IMR-90 (cell line): ENCODE data around the gene ITGB1. TPM values are rescaled to one million over a fixed set of nuclear protein-coding genes. Genes with fewer than 3 reads are reported as not detected.

Experiments used
- ATAC-seq: fragments of 200-7000 bp; cut with Tn5 transposase; 2 replicates; pipeline ENCODE4 v1.9.1; 2020; ENCODE audit warnings: low read depth, mild to moderate bottlenecking, moderate library complexity
- BruUV-seq: library from RNA; stranded (reverse); fragments of 400-500 nt; replicated peaks from 2 replicates; lab custom pipeline; 2021; lab: Mats Ljungman, UMichigan
- CTCF ChIA-PET: fragments of 300-600 bp; formaldehyde crosslinking; extraction: SDS; loops from one replicate; lab custom pipeline; 2021; ENCODE audit warnings: antibody characterized with exemption; lab: Yijun Ruan, JAX
- POLR2A ChIA-PET: fragments of 300-600 bp; sonication (Branson Sonifier 250); formaldehyde crosslinking; loops from one replicate; lab custom pipeline; 2022; ENCODE audit warnings: antibody characterized with exemption; ENCODE audit not compliant: unreplicated experiment; lab: Charles Lee
- DNase-seq: peaks from one replicate; pipeline ENCODE4 v3.0.0; 2013
- H2AFZ ChIP-seq: replicated peaks from 2 replicates; pipeline ENCODE3; 2013; ENCODE audit warnings: low read length, mild to moderate bottlenecking; ENCODE audit not compliant: poor library complexity
- H2AK5ac ChIP-seq: 2 replicates; pipeline ENCODE4 v1.6.1; 2013; ENCODE audit warnings: low read depth, low read length, inconsistent platforms
- H2AK9ac ChIP-seq: replicated peaks from 2 replicates; pipeline ENCODE3; 2013; ENCODE audit warnings: mild to moderate bottlenecking, low read depth, low read length, moderate library complexity; ENCODE audit not compliant: poor library complexity
- H2BK120ac ChIP-seq: 2 replicates; pipeline ENCODE4 v1.6.1; 2013; ENCODE audit warnings: low read depth, low read length, inconsistent platforms
- H2BK15ac ChIP-seq: 3 replicates; pipeline ENCODE4 v1.6.1; 2013; ENCODE audit warnings: low read depth, low read length, inconsistent platforms
- H2BK20ac ChIP-seq: 2 replicates; pipeline ENCODE4 v1.6.1; 2013; ENCODE audit warnings: low read depth, mild to moderate bottlenecking, inconsistent platforms, low read length, moderate library complexity
- H2BK5ac ChIP-seq: 2 replicates; pipeline ENCODE4 v1.6.1; 2013; ENCODE audit warnings: mild to moderate bottlenecking, low read depth, low read length, inconsistent platforms; ENCODE audit not compliant: poor library complexity, severe bottlenecking
- H3K14ac ChIP-seq: replicated peaks from 2 replicates; pipeline ENCODE4 v1.6.1; 2013; ENCODE audit warnings: low read depth, low read length, inconsistent platforms
- H3K18ac ChIP-seq: 2 replicates; pipeline ENCODE4 v1.6.1; 2013; ENCODE audit warnings: low read depth, low read length, control low read depth
- H3K23ac ChIP-seq: 2 replicates; pipeline ENCODE4 v1.6.1; 2013; ENCODE audit warnings: low read depth, low read length, inconsistent platforms
- H3K27ac ChIP-seq: 2 replicates; pipeline ENCODE4 v1.5.1; 2013; ENCODE audit warnings: mild to moderate bottlenecking, control low read depth, low read length; ENCODE audit not compliant: insufficient read depth
- H3K27me3 ChIP-seq: 2 replicates; pipeline ENCODE4 v1.6.1; 2013; ENCODE audit warnings: low read length; ENCODE audit not compliant: control insufficient read depth, insufficient read depth
- H3K36me3 ChIP-seq: 2 replicates; pipeline ENCODE4 v1.6.1; 2013; ENCODE audit warnings: low read length, mixed read lengths; ENCODE audit not compliant: control insufficient read depth, insufficient read depth
- H3K4ac ChIP-seq: 2 replicates; pipeline ENCODE4 v1.6.1; 2013; ENCODE audit warnings: low read depth, low read length, inconsistent platforms
- H3K4me1 ChIP-seq: 2 replicates; pipeline ENCODE4 v1.6.1; 2013; ENCODE audit warnings: low read length, mixed read lengths; ENCODE audit not compliant: control insufficient read depth, insufficient read depth
- H3K4me2 ChIP-seq: 2 replicates; pipeline ENCODE4 v1.6.1; 2013; ENCODE audit warnings: low read depth, mild to moderate bottlenecking, control low read depth, low read length, moderate library complexity
- H3K4me3 ChIP-seq: 2 replicates; pipeline ENCODE4 v1.5.1; 2013; ENCODE audit warnings: low read depth, mild to moderate bottlenecking, control low read depth, low read length, moderate library complexity; ENCODE audit not compliant: insufficient read depth
- H3K56ac ChIP-seq: 2 replicates; pipeline ENCODE4 v1.6.1; 2013; ENCODE audit warnings: low read length, inconsistent platforms; ENCODE audit not compliant: insufficient read depth; ENCODE audit errors: extremely low read depth
- H3K79me1 ChIP-seq, 2 experiments: 2 replicates each; pipeline ENCODE4 v1.6.1; 2013; ENCODE audit warnings: low read length in 2 of 2, inconsistent platforms in 1 of 2, low read depth in 1 of 2
- H3K9ac ChIP-seq: 2 replicates; pipeline ENCODE4 v1.6.1; 2013; ENCODE audit warnings: low read depth, low read length, control low read depth
- H3K9me1 ChIP-seq: 2 replicates; pipeline ENCODE4 v1.6.1; 2013; ENCODE audit warnings: low read length, inconsistent platforms; ENCODE audit not compliant: insufficient read depth
- H3K9me3 ChIP-seq: 2 replicates; pipeline ENCODE4 v1.6.1; 2013; ENCODE audit warnings: low read length; ENCODE audit not compliant: control insufficient read depth, insufficient read depth
- H4K20me1 ChIP-seq: 2 replicates; pipeline ENCODE4 v1.6.1; 2013; ENCODE audit warnings: low read length, inconsistent platforms; ENCODE audit not compliant: insufficient read depth
- H4K5ac ChIP-seq: 2 replicates; pipeline ENCODE4 v1.6.1; 2013; ENCODE audit warnings: mild to moderate bottlenecking, low read depth, low read length, control low read depth
- H4K8ac ChIP-seq, 2 experiments: 2 replicates each; pipeline ENCODE4 v1.6.1; 2013; ENCODE audit warnings: low read depth in 2 of 2, low read length in 2 of 2, control low read depth in 1 of 2, inconsistent platforms in 1 of 2
- H4K91ac ChIP-seq: 2 replicates; pipeline ENCODE4 v1.6.1; 2013; ENCODE audit warnings: low read depth, low read length, inconsistent platforms; ENCODE audit not compliant: insufficient read depth
- BHLHE40 ChIP-seq: fragments of 150-350 bp; IDR thresholded peaks from 2 replicates; pipeline ENCODE4 v1.6.1; 2016; ENCODE audit warnings: mild to moderate bottlenecking, low read depth, low read length
- FOS ChIP-seq: fragments of 150-350 bp; IDR thresholded peaks from 2 replicates; pipeline ENCODE4 v1.6.1; 2016; ENCODE audit warnings: low read depth, low read length
- MAFK ChIP-seq: IDR thresholded peaks from 2 replicates; pipeline ENCODE4 v1.6.1; 2012; ENCODE audit warnings: low read depth, low read length, improper control_type of control experiment
- MAZ ChIP-seq: IDR thresholded peaks from 2 replicates; pipeline ENCODE4 v1.6.1; 2012; ENCODE audit warnings: low read depth, mild to moderate bottlenecking, low read length, improper control_type of control experiment, moderate library complexity, borderline replicate concordance
- NFE2L2 ChIP-seq: fragments of 150-350 bp; IDR thresholded peaks from 2 replicates; pipeline ENCODE4 v1.6.1; 2016; ENCODE audit warnings: low read depth, mild to moderate bottlenecking, low read length
- POLR2A ChIP-seq: IDR thresholded peaks from 2 replicates; pipeline ENCODE4 v1.6.1; 2012; ENCODE audit warnings: mild to moderate bottlenecking, low read depth, low read length
- RAD21 ChIP-seq: IDR thresholded peaks from 2 replicates; pipeline ENCODE4 v1.6.1; 2012; ENCODE audit warnings: low read length, improper control_type of control experiment
- RCOR1 ChIP-seq: IDR thresholded peaks from 2 replicates; pipeline ENCODE4 v1.6.1; 2012; ENCODE audit warnings: mild to moderate bottlenecking, low read length, improper control_type of control experiment; ENCODE audit not compliant: insufficient replicate concordance
- SMC3 ChIP-seq: fragments of 150-350 bp; IDR thresholded peaks from 2 replicates; pipeline ENCODE4 v1.6.1; 2016; ENCODE audit warnings: low read depth, mild to moderate bottlenecking, antibody characterized with exemption, low read length, moderate library complexity
- WGBS, 2 experiments: methylation state at CpG; one replicate each; pipeline versions ENCODE4 v1.1.5 to v1.1.7; 2013; ENCODE audit warnings: missing lambda C conversion rate in 2 of 2; ENCODE audit not compliant: insufficient read length in 1 of 2; ENCODE audit errors: extremely low coverage in 2 of 2; 5-methylcytosine and 5-hydroxymethylcytosine counted together
- dilution Hi-C: fragments of 300-500 bp; cut with HindIII; formaldehyde crosslinking; loops from one replicate; pipeline ENCODE4 v1.14.3; 2018; ENCODE audit warnings: low sequenced_read_pairs; ENCODE audit not compliant: unreplicated experiment
- in situ Hi-C: fragments of 300-500 bp; cut with MboI; formaldehyde crosslinking; loops from 3 replicates; pipeline ENCODE4 v1.14.3; 2019; ENCODE audit warnings: low sequenced_read_pairs, inconsistent platforms, mixed read lengths
- intact Hi-C: fragments of 100-400 bp; cut with micrococcal nuclease; formaldehyde crosslinking; loops from 2 replicates; pipeline ENCODE4 v1.10.0; 2022
- polyA plus RNA-seq, 3 experiments: library from polyadenylated mRNA; depleted of rRNA; stranded (reverse); fragments of >200 nt; gene quantifications; 2 replicates each; pipeline ENCODE4 v1.2.3, GENCODE V29; 2012; ENCODE audit warnings: low replicate concordance in 1 of 3
- total RNA-seq: library from RNA; depleted of rRNA; stranded (reverse); fragments of >200 nt; gene quantifications from 2 replicates; pipeline ENCODE4 v1.2.3, GENCODE V29; 2012
- TF ChIP-seq, protein P1 (sequence below): fragments of 150-350 bp; IDR thresholded peaks from 2 replicates; pipeline ENCODE4 v1.6.1; 2017; ENCODE audit warnings: mild to moderate bottlenecking, antibody characterized with exemption, low read length, low read depth
- TF ChIP-seq, protein P2 (sequence below): conservative IDR thresholded peaks from 2 replicates; pipeline ENCODE4 v1.5.1; 2012; ENCODE audit warnings: mild to moderate bottlenecking, low read depth, low read length, improper control_type of control experiment
- TF ChIP-seq, protein P3 (sequence below): fragments of 150-350 bp; IDR thresholded peaks from 2 replicates; pipeline ENCODE4 v1.6.1; 2016; ENCODE audit warnings: low read depth, mild to moderate bottlenecking, low read length, moderate library complexity, borderline replicate concordance

ITGB1 gene
- total and polyA plus RNA-seq, 2 of the 4 experiments (the other 2 are of a cell fraction) = 1,331 to 2,066 TPM

DNA sequence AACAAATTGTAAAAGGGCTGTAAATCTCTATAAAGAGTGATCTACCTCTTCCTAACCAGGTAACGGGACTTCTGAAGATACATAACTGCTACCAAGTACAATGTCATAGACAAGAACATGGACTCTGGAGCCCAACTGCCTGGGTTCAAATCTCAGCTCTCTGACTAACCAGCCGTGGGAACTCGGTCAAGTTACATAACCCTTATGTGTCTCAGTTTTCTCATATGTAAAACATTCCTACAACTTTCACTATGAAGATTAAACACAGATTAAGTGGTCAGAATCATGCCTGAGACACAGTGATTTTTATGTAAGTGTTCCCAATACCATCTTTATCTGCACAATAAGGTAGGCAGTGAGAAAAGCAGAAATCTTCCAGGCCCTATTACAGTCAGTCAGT, 52.6 kb downstream of the ITGB1 start:
- Histone ChIP-seq H2BK20ac (no peak overlapping the region), H3K9me1 (peaks cover 5% of the 10 kb centered on the region; the same call in 1 of the 2 replicates), H3K27ac (no peak overlapping the region), H3K9me3 (no peaks in the 10 kb centered on the region), H2AFZ (no peak overlapping the region), H2BK120ac (no peak overlapping the region), H2AK5ac (no peak overlapping the region), H3K4ac (no peak overlapping the region), H3K27me3 (no peaks in the 10 kb centered on the region), H4K20me1 (peaks cover 21% of the 10 kb centered on the region; the same call in 1 of the 2 replicates), H3K18ac (no peak overlapping the region), H3K79me1 (peaks cover 34 to 46% of the 10 kb centered on the region in 2 experiments), H3K4me2 (no peak overlapping the region), H3K4me3 (no peak overlapping the region), H3K14ac (no peak overlapping the region), H2BK5ac (peak overlapping the region; percentile 20), H3K4me1 (no peaks in the 10 kb centered on the region), H3K56ac (no peak overlapping the region), H4K91ac (no peak overlapping the region), H4K8ac (peak overlapping the region in 1 of 2 experiments; percentile 48; a peak in 1 of 4 replicates), H3K36me3 (peaks cover 40% of the 10 kb centered on the region), H3K23ac (peak overlapping the region; percentile 65; the same call in 1 of the 2 replicates), H2BK15ac (no peak overlapping the region), H4K5ac (peak overlapping the region; percentile 58; the same call in 1 of the 2 replicates), H2AK9ac (no peak overlapping the region), H3K9ac (no peak overlapping the region)
- no TSS peak for BruUV-seq
- POLR2A ChIA-PET = no interaction called here
- intact Hi-C loops (no loop called here), dilution Hi-C loops (no loop called here), in situ Hi-C loops (no loop called here)
- TF ChIP-seq RAD21 (no peak), MAFK (no peak), MAZ (no peak), POLR2A (no peak), BHLHE40 (no peak), SMC3 (no peak), RCOR1 (no peak), NFE2L2 (no peak), FOS (no peak)
- TF ChIP-seq, protein P1, sequence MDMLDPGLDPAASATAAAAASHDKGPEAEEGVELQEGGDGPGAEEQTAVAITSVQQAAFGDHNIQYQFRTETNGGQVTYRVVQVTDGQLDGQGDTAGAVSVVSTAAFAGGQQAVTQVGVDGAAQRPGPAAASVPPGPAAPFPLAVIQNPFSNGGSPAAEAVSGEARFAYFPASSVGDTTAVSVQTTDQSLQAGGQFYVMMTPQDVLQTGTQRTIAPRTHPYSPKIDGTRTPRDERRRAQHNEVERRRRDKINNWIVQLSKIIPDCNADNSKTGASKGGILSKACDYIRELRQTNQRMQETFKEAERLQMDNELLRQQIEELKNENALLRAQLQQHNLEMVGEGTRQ = no peak
- TF ChIP-seq, protein P2, sequence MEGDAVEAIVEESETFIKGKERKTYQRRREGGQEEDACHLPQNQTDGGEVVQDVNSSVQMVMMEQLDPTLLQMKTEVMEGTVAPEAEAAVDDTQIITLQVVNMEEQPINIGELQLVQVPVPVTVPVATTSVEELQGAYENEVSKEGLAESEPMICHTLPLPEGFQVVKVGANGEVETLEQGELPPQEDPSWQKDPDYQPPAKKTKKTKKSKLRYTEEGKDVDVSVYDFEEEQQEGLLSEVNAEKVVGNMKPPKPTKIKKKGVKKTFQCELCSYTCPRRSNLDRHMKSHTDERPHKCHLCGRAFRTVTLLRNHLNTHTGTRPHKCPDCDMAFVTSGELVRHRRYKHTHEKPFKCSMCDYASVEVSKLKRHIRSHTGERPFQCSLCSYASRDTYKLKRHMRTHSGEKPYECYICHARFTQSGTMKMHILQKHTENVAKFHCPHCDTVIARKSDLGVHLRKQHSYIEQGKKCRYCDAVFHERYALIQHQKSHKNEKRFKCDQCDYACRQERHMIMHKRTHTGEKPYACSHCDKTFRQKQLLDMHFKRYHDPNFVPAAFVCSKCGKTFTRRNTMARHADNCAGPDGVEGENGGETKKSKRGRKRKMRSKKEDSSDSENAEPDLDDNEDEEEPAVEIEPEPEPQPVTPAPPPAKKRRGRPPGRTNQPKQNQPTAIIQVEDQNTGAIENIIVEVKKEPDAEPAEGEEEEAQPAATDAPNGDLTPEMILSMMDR = no peak
- TF ChIP-seq, protein P3, sequence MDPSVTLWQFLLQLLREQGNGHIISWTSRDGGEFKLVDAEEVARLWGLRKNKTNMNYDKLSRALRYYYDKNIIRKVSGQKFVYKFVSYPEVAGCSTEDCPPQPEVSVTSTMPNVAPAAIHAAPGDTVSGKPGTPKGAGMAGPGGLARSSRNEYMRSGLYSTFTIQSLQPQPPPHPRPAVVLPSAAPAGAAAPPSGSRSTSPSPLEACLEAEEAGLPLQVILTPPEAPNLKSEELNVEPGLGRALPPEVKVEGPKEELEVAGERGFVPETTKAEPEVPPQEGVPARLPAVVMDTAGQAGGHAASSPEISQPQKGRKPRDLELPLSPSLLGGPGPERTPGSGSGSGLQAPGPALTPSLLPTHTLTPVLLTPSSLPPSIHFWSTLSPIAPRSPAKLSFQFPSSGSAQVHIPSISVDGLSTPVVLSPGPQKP = no peak
- CTCF ChIA-PET = no interaction called here
- WGBS, 2 experiments = no CpG with 5 or more reads among the region's 3 CpGs
- ATAC-seq (no peak), DNase-seq (no peak)
